Smooth muscle cell (in vitro differentiated cells): ENCODE data around the gene SETDB2. TPM values are rescaled to one million over a fixed set of nuclear protein-coding genes. Genes with fewer than 3 reads are reported as not detected.

Source experiments
- DNase-seq: peaks from one replicate; lab custom pipeline; 2025; ENCODE audit not compliant: unreplicated experiment; lab: John Stamatoyannopoulos, UW
- H2AFZ ChIP-seq: fragments of 200-600 bp; sonication (generic); 2 replicates; pipeline ENCODE4 v1.6.0; 2016; ENCODE audit warnings: antibody characterized with exemption, low read depth, mild to moderate bottlenecking
- H3F3A ChIP-seq: fragments of 200-600 bp; sonication (generic); 2 replicates; pipeline ENCODE4 v1.6.0; 2017; ENCODE audit warnings: antibody characterized with exemption, low read depth
- H3K27ac ChIP-seq: fragments of 200-600 bp; sonication (generic); 2 replicates; pipeline ENCODE4 v1.5.1; 2016; ENCODE audit warnings: low read depth, mild to moderate bottlenecking
- H3K27me3 ChIP-seq: fragments of 200-600 bp; sonication (generic); 2 replicates; pipeline ENCODE4 v1.6.1; 2016; ENCODE audit warnings: low read depth, mild to moderate bottlenecking
- H3K36me3 ChIP-seq: fragments of 200-600 bp; sonication (generic); 2 replicates; pipeline ENCODE4 v1.5.1; 2016; ENCODE audit warnings: low read depth
- H3K4me1 ChIP-seq: fragments of 200-600 bp; sonication (generic); 2 replicates; pipeline ENCODE4 v1.5.1; 2016; ENCODE audit warnings: low read depth
- H3K4me2 ChIP-seq: fragments of 200-600 bp; sonication (generic); 2 replicates; pipeline ENCODE4 v1.6.0; 2016; ENCODE audit warnings: mild to moderate bottlenecking
- H3K4me3 ChIP-seq: fragments of 200-600 bp; sonication (generic); 2 replicates; pipeline ENCODE4 v1.5.1; 2016; ENCODE audit warnings: mild to moderate bottlenecking
- H3K79me2 ChIP-seq: fragments of 200-600 bp; sonication (generic); 2 replicates; pipeline ENCODE4 v1.6.0; 2016; ENCODE audit warnings: low read depth, mild to moderate bottlenecking
- H3K9ac ChIP-seq: fragments of 200-600 bp; sonication (generic); 2 replicates; pipeline ENCODE4 v1.6.0; 2016; ENCODE audit warnings: low read depth
- H3K9me3 ChIP-seq: fragments of 200-600 bp; sonication (generic); replicated peaks from 2 replicates; pipeline ENCODE4 v1.5.1; 2016; ENCODE audit warnings: low read depth
- H4K20me1 ChIP-seq: fragments of 200-600 bp; sonication (generic); 2 replicates; pipeline ENCODE4 v1.6.0; 2016; ENCODE audit warnings: low read depth
- CTCF ChIP-seq: fragments of 200-600 bp; sonication (generic); IDR thresholded peaks from 2 replicates; pipeline ENCODE4 v1.5.1; 2017; ENCODE audit warnings: borderline replicate concordance, mild to moderate bottlenecking, antibody characterized with exemption; ENCODE audit not compliant: insufficient read depth, poor library complexity, severe bottlenecking
- WGBS: methylation state at CpG from one replicate; pipeline ENCODE4 v1.1.7; 2016; ENCODE audit warnings: low lambda C conversion rate; 5-methylcytosine and 5-hydroxymethylcytosine counted together
- polyA plus RNA-seq: library from polyadenylated mRNA; unstranded; fragments of >200 nt; fragmentation: Nextera tagmentation; extraction: Ambion mirVana; gene quantifications from 2 replicates; pipeline ENCODE4 v1.2.1, GENCODE V29; 2016
- total RNA-seq: library from RNA; depleted of rRNA; stranded (reverse); fragments of >200 nt; gene quantifications from 2 replicates; pipeline ENCODE4 v1.2.3, GENCODE V29; 2014

SETDB2 gene
- total and polyA plus RNA-seq, 2 experiments from 2014 or later = 3.5 to 4.9 TPM

- Histone ChIP-seq H3K9me3 (peaks cover 8% of the 10 kb centered on the region), H3K36me3 (no peaks in the 10 kb centered on the region), H3F3A (peaks cover 11% of the 10 kb centered on the region), H3K79me2 (no peaks in the 10 kb centered on the region), H3K4me2 (no peak overlapping the region), H3K27ac (no peak overlapping the region), H3K4me1 (peaks cover 5% of the 10 kb centered on the region), H3K9ac (no peak overlapping the region), H3K27me3 (no peaks in the 10 kb centered on the region), H2AFZ (no peak overlapping the region), H4K20me1 (no peaks in the 10 kb centered on the region), H3K4me3 (no peak overlapping the region)
- DNase-seq = no peak
- 67% methylated on average over 1 of the region's 1 CpG for WGBS
- TF ChIP-seq CTCF = no peak
Measured at GRCh38 chr13:49404703-49405020, 39.4 kb upstream of the SETDB2 start.

GRCh38 chr13:49407068-49407467 is 37.0 kb upstream of the SETDB2 start:
- H3K9me3 ChIP-seq = peaks cover 8% of the 10 kb centered on the region
- DNase-seq = no peak
- no peak for TF ChIP-seq CTCF
- H3K9ac ChIP-seq = no peak overlapping the region
- H3K27me3 ChIP-seq = no peaks in the 10 kb centered on the region
- no peaks in the 10 kb centered on the region for H4K20me1 ChIP-seq
- no peaks in the 10 kb centered on the region for H3K79me2 ChIP-seq
- H3K4me1 ChIP-seq = no peaks in the 10 kb centered on the region
- no peaks in the 10 kb centered on the region for H3F3A ChIP-seq
- WGBS = 97% methylated on average over 1 of the region's 1 CpG
- no peak overlapping the region for H3K4me2 ChIP-seq
- H2AFZ ChIP-seq = no peak overlapping the region
- H3K4me3 ChIP-seq = no peak overlapping the region
- H3K36me3 ChIP-seq = no peaks in the 10 kb centered on the region
- no peak overlapping the region for H3K27ac ChIP-seq

GRCh38 chr13:49407936-49408335 is 36.1 kb upstream of the SETDB2 start:
- TF ChIP-seq CTCF = no peak
- no peak overlapping the region for H2AFZ ChIP-seq
- no peak for DNase-seq
- H4K20me1 ChIP-seq = no peaks in the 10 kb centered on the region
- H3K27ac ChIP-seq = no peak overlapping the region
- H3K9ac ChIP-seq = no peak overlapping the region
- no peaks in the 10 kb centered on the region for H3K27me3 ChIP-seq
- no peak overlapping the region for H3K4me3 ChIP-seq
- H3K79me2 ChIP-seq = no peaks in the 10 kb centered on the region
- no peak overlapping the region for H3K4me2 ChIP-seq
- H3F3A ChIP-seq = no peaks in the 10 kb centered on the region
- WGBS = 95% methylated on average over 4 of the region's 4 CpGs
- peaks cover 8% of the 10 kb centered on the region for H3K9me3 ChIP-seq
- no peaks in the 10 kb centered on the region for H3K36me3 ChIP-seq
- no peaks in the 10 kb centered on the region for H3K4me1 ChIP-seq

GRCh38 chr13:49409008-49409407 is 35.1 kb upstream of the SETDB2 start:
- no peaks in the 10 kb centered on the region for H3K36me3 ChIP-seq
- H3K4me3 ChIP-seq = no peak overlapping the region
- no peak for TF ChIP-seq CTCF
- WGBS = 76% methylated on average over 3 of the region's 3 CpGs
- H3K4me1 ChIP-seq = no peaks in the 10 kb centered on the region
- no peak for DNase-seq
- peaks cover 8% of the 10 kb centered on the region for H3K9me3 ChIP-seq
- H3F3A ChIP-seq = no peaks in the 10 kb centered on the region
- H3K79me2 ChIP-seq = no peaks in the 10 kb centered on the region
- H3K9ac ChIP-seq = no peak overlapping the region
- H3K4me2 ChIP-seq = no peak overlapping the region
- H3K27ac ChIP-seq = no peak overlapping the region
- H4K20me1 ChIP-seq = no peaks in the 10 kb centered on the region
- H3K27me3 ChIP-seq = no peaks in the 10 kb centered on the region
- no peak overlapping the region for H2AFZ ChIP-seq
